GM18502 (cell line): ENCODE data around the gene ACBD5.
"Not testable (repeated sequence)": the region's sequence is repeated elsewhere in the genome, so short reads cannot be mapped to it uniquely, and the experiment has no call there.

ENCODE experiments used
- ATAC-seq: cut with Tn5 transposase; IDR thresholded peaks from one replicate; pipeline ENCODE4 v1.9.1; 2021; ENCODE audit warnings: mild to moderate bottlenecking; ENCODE audit not compliant: unreplicated experiment, poor library complexity

Gene ACBD5

DNA sequence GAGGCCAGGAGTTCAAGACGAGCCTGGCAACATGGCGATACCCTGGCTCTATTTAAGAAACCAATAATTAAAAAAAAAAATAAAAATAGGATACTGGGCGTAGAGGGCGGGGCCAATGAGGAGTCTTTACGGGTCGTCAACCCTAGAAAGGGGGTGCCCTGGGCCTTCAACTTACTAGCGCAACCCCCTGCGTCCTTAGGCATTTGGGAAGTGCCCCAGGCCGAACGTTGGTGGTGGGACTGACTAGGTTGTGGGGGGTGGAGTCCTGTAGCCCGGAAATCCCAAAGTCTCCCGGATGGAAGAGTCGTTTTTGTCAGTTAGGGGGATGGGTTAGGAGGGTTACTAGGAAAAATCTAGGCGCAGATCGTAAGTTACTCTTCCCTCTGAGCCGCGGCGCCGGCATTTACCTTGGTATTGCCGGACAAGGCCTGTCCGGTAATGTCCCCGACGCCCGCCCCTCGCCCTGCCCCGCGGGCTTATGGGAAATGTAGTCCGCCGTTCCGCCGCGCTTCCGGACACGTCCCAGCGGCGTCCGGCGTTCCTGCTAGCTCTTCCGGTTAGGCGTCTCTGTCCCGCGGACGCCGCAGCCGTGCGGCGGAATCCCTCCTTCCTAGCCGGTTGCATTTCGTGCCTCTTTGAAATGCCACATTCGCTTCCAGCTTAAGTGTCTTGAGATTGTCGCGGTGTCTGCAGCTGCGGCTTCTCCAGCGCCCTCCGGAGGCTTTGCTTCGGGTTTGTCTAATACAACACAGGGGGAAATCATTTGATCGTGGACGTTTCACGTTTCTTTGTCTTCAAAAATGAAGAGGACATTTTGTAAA lies 1.3 kb upstream of the ACBD5 start:
- ATAC-seq = peak; percentile 69

DNA sequence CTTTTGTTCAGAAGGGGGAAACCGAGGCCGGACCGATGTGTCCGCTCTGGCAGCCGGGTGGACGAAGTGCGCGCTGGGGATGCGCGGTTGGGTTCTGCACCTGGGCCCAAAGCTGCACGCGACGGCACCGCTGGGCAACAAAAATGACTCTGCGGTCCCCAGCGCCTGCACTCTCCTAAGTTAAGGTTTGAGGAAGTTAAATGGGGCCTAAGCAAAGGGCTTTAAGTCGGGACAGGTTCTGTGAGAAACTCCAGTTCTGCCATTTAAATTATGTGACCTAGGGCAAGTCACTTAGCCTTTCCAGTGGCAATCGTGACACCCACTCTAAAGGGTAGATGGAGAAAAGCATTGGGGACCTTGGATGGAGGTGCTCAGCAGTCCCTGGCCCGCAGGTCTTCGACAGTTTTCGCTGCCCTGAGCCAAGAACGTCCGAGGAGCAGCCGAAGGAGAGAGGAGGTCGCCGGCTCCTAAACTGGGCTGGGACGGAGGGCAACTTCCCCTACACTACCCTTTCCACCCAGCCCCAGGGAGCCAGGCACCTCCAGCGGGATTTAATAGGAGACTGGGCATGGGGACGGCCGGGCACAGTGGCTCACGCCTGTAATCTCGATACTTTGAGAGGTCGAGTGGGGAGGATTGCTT lies 534 bp upstream of the ACBD5 start:
- ATAC-seq = peak; percentile 15

DNA sequence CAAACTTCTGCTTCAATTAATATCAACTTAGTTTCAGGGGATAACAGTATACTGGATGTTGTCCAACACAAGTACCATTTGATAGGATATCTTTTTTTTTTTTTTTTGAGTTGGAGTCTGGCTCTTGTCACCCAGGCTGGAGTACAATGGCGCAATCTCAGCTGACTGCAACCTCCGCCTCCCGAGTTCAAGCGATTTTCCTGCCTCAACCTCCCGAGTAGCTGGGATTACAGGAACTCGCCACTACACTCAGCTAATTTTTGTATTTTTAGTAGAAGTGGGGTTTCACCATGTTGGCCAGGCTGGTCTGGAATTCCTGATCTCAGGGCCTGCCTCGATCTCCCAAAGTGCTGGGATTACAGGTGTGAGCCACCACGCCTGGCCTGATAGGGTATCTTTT lies 3.1 kb downstream of the ACBD5 start:
- not testable (repeated sequence) for ATAC-seq

DNA sequence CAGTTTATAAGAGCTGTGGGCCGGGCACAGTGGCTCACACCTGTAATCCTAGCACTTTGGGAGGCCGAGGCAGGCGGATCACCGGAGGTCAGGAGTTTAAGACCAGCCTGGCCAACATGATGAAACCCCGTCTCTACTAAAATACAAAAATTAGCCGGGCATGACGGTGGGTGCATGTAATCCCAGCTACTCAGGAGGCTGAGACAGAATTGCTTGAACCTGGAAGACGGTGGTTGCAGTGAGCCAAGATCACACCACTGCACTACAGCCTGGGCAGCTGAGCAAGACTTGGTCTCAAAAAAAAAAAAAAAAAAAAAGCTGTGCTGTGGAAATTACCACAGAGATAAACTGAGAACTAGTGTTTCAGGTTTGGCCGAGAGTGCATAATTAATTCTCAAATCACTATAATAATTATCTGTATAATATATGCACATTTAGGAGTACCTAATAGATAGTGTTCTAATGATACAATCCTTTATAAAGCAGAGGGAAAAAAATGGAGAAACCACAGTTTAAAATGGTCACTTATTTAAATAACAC lies 3.9 kb downstream of the ACBD5 start:
- ATAC-seq = not testable (repeated sequence)

DNA sequence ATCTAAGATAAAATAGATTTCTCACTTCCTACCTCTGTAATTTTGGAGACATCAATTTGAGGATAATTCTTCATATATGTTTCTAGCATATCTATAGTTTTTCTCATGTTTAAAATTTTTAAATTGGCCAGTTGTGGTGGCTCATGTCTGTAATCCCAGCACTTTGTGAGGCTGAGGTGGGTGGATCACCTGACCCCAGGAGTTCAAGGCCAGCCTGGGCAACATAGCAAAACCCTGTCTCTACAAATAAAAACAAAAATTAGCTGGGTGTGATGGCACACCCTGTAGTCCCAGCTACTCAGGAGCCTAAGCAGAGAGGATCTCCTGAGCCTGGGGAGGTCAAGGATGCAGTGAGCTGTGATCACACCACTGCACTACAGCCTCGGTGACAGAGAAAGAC lies 4.9 kb downstream of the ACBD5 start:
- ATAC-seq = no peak

DNA sequence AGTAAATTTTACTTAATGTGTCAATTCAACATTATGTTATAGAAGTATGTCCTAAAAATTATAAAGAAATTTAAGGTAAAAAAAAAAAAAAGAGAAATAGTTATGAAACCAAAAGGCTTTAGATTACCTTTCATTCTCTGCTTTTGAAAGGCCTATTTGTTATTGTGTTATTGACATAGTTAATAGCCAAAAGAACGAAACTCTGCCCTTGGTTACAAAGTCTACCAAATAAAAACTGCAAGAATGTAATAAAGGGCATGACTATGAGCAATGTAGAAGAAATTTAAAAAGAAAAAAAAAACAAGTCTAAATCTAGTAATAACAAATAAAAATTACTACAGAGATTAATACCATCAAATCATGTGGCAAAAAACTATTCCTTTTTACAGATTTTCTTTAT lies 10.6 kb downstream of the ACBD5 start:
- no peak for ATAC-seq

DNA sequence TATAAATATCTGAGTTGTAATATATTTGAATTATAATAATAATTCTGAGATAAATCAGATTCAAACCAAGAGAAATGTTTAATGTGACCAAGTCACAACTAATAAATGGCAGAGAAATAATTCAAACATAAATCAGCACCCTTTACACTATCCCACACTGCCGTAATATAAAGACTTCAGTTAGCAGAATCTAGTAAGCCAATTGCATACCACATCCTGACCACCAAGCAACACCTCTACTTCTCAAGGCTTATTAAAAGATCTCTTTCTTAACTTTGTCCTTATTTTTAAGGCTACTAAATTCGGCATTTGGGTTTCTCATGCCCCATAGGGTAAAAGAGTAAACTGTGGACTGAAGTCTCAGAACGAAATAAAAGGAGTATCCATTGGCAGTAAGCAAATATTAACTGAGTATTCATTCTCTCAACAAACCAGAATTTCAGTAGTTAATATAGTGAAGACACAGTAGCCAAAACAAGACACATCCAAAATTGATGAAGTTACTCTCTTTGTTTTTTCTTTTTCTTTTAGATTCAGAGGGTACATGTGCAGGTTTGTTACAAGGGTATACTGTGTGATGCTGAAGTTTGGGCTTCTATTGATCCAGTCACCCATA lies 14.8 kb downstream of the ACBD5 start:
- no peak for ATAC-seq

DNA sequence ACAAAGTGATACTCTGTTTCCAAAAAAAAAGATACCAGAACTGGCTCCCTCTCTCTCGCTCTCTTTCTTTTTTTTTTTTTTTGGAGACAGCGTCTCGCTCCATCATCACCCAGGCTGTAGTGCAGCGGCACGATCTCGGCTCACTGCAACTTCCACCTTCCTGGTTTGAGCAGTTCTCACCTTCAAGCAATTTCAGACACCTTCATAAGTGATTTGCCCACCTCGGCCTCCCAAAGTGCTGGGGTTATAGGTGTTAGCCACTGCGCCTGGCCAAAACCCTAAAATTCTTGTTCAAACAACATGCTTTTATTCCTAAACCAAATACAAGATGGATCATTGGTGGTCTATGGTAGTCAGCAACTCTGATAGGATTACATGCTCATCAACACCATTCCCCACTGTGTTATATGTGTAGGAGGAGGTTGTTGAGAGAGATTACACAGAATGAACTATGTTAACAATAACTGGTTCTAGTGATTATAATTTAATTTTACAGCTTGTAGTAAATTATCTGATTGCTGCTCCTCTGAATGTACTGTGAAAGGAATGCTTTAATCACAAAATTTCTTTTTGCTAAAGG lies 15.5 kb downstream of the ACBD5 start:
- ATAC-seq = no peak

DNA sequence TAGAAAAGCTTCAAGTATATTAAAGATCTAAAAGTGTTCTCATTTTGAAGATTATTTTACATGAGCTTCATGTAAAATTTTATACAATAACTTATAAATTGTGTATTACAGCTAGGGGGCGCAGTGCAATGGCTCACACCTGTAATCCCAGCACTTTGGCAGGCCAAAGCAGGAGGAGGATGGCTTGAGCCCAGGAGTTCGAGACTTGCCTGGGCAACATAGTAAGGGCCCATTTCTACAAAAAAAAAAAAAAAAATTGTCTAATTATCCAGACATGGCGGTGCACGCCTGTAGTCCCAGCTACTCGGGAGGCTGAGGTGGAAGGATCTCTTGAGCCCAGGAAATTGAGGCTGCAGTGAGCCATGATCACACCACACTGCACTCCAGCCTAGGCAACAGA lies 16.6 kb downstream of the ACBD5 start:
- peak; percentile 46 for ATAC-seq

DNA sequence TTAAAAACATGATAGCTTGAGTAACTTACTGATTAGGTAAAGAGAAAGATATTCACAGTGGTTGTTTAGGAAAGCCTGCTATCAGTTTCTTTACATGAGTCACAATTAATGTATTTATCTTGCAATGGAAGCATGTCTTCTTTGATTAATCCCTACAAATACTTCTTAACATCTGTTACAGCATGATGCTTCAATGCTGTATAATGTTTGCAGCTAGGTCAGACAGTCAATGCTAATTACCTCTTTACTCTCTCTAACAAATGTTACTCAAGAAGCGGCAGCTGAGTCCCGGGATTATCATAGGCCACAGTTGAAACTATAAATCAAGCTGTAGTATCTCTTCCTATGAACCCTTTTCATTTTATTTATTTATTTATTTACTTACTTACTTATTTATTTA lies 33.2 kb downstream of the ACBD5 start:
- ATAC-seq = no peak

DNA sequence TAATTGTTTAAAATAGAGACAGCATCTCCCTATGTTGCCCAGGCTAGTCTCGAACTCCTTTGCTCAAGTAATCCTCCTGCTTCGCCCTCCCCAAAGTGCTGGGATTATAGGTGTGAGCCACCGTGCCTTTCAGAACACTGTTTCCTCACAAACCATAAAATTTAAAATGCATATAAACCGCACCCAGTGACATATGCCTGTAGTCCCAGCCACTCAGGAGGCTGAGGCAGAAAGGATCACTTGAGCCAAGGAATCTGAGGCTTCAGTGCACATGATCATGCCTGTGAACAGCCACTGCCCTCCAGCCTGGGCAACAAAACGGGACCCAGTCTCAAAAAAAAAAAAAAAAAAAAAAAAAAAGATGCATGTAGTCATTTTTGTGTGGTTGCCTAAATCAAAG lies 36.8 kb downstream of the ACBD5 start:
- no peak for ATAC-seq

DNA sequence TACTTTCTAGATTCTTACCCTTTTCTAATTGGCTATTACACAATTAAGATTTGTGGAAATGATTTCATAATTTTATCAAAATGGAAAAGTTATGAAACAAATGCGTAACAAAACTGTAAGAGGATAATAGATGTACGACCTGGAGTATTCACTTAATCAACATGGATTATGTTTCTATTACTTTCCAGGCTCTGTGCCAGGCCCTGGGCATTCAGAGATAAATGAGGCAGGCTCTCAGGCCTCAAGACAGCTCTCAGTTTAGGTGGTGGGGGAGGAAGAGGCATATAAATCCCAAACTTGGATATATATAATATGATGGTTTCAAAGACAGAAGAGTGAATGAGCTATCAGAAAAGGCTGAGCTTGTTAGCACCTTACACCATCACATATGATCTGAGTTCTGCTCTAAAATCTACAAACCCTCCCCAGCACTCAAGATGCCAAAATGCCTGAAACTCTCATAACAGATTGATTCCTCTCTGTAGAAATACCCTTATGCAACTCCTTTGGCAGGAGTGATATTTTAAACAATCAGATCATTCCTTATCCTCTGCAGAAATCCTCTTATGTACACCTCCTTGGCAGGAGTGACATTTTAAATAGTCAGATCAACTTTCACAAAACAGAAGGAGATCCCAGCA lies 42.5 kb downstream of the ACBD5 start:
- no peak for ATAC-seq

DNA sequence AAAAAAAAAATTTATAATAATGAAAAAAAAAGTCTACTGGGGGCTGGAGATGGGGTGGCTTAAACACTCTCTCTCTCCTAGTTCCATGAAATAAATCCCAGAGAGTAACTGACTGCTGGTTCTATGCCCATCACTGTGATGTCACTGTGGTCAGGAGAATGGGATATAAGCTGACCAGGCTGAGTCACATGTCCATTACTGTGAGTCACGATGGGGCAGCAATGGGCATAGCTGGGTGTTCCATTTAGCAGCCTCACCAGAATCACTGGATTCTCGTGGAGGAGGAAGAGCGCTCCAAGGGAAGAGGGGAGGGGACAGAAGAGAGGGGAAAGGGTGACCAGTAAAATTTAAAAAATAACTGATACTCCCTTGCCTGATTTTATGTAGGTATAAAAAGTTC lies 48.3 kb downstream of the ACBD5 start:
- no peak for ATAC-seq

DNA sequence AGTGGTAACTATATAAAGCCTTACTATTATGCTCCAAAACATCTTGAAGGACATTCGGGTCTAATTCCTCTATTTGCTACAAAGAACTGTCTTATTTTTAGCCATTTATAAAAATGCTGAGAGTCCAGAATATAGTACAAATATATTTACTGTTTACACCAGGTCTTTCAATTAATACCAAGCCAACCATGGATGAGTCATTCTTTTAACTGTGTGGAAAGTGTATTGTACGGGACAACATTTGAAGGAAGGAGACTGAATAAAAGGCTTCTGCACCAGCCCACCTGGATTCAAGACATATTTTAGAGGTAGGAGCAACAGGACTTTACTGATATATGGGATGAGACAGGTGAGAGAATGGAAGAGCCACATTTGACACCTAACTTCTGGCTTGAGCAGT lies 50.1 kb downstream of the ACBD5 start:
- no peak for ATAC-seq

DNA sequence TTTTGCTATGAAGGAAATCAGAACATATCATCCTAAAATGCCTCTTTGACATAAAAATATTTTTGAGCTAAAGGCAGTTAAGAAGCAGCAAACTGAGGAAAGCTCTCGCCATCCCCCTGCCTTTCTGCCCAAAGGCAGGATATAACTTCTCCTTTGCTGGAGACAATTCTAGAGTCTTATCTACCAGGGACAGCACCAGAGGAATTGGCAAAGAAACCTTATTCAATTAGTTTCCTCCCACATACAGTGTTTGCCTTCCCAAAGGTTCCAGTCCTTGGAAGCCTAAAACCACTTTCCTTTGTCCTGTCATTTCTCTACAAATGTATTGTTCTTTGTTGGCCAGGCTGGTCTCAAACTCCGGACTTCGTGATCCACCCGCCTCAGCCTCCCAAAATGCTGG lies 51.7 kb downstream of the ACBD5 start:
- ATAC-seq = no peak

DNA sequence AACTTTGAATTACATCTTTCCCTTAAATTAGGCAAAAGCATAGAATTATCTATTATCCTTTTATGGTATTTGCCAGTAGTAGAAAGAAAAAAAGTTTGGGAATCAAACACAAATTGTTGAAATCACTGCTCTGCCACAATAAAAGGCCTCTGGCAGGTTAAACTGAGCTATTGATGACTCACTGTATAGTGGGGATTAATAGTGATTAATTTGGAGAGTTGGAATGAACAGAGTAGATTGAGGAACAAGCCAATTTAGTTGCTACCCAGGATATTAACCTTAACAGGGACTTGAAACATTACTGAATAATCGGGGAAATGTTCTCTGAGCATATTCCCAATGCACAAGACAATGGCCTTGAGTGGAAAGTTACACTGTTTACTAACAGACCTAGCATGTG lies 52.3 kb downstream of the ACBD5 start:
- no peak for ATAC-seq

DNA sequence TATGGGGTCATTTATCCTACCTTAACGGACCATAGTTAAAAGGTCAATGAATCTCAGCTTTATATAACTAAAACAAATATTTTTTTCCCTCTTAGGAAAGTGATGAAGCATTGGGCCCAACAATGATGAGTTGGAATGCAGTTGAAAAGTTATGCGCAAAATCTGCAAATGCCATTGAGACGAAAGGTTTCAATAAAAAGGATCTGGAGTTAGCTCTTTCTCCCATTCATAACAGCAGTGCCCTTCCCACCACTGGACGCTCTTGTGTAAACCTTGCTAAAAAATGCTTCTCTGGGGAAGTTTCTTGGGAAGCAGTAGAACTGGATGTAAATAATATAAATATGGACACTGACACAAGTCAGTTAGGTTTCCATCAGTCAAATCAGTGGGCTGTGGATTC lies 70.7 kb downstream of the ACBD5 start:
- ATAC-seq = no peak

DNA sequence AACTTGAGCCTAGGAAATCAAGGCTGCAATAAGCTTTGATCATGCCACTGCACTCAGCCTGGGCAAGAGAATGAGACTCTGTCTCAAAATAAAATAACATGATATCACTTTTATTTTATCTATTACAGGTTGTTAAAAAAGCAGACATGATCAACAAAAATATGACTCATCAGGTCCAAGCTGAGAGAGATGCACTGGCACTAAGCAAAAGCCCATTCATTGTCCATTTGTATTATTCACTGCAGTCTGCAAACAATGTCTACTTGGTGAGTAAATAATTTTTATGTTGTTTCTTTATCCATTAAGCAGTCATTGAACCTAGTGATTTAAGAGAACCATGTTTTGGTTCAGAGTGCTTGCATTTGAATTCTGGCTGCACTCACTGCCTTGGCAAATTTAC lies 82.2 kb downstream of the ACBD5 start:
- ATAC-seq = no peak

DNA sequence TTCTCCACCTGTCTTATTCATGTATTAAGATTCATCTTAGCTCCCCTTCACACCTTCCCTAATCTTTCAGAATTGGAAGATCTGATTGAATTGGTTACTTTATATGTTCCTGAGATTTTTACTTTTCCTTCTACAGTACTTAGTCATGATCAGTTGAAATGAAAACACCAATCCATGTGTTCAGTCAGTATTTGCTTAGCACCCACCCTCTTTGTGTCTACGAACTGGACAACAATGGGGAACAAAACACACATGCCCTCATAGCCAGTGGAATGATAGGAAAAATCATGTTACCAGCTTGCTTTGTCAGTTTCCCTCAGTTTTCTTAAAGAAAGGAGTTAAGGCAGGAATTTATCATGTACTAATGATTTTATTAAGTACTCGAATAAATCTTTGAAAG lies 83.4 kb downstream of the ACBD5 start:
- no peak for ATAC-seq

DNA sequence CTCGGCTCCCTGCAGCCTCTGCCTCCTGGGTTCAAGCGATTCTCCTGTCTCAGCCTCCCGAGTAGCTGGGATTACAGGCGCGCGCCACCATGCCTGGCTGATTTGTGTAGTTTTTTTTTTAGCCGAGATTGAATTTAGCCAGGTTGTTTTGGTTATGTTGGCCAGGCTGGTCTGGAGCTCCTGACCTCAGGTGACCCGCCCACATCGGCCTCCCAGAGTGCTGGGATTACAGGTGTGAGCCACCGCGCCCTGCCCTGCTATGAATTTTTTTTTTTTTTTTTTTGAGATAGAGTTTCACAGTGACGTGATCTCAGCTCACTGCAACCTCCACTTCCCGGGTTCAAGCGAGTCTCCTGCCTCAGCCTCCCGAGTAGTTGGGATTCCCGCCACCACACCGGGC lies 84.0 kb downstream of the ACBD5 start:
- ATAC-seq = not testable (repeated sequence)
